ENCODE data around the gene OR4D1.

The OR4D1 gene

DNA sequence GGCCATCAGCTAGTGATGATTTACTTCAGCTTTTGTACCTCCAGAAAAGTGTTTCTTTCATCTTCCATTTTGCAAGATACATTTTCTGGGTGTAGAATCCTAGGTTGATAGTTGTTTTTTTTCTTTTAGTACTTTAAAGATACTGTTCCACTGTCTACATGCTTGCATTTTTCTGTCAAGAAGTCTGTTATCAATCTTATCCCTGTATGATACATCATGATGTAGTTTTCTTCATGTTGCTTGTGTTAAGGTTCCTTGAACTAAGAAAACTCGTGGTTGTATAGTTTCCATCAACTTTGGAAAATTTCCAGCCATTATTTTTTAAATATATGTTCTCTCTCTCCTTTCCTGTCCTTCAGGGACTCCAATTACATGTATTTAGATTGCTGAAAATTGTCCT lies 40.9 kb upstream of the OR4D1 start:
- Histone ChIP-seq H3K9me3 (ENCODE audit: insufficient read depth, low read length, severe bottlenecking) (no peaks in the 10 kb centered on the region), H3K27me3 (ENCODE audit: insufficient read depth, low read length, poor library complexity) (peaks cover 2% of the 10 kb centered on the region), H4K20me1 (ENCODE audit: insufficient read depth, low read length) (no peaks in the 10 kb centered on the region), H3K36me3 (ENCODE audit: insufficient read depth, low read length) (no peaks in the 10 kb centered on the region), H3K9ac (ENCODE audit: low read depth, low read length) (no peak overlapping the region), H3K4me2 (ENCODE audit: insufficient read depth, low read length) (no peak overlapping the region), H3K4me3 (ENCODE audit: low read depth in 1 of 2, low read length in 2 of 2) (no peak overlapping the region), H3K79me2 (ENCODE audit: insufficient read depth, low read length) (no peaks in the 10 kb centered on the region), H2AFZ (ENCODE audit: low read depth, low read length) (no peak overlapping the region), H3K27ac (ENCODE audit: low read length) (no peak overlapping the region), H3K4me1 (ENCODE audit: insufficient read depth, low read length) (no peaks in the 10 kb centered on the region)
- no peak for DNase-seq
- TF ChIP-seq, protein P1, sequence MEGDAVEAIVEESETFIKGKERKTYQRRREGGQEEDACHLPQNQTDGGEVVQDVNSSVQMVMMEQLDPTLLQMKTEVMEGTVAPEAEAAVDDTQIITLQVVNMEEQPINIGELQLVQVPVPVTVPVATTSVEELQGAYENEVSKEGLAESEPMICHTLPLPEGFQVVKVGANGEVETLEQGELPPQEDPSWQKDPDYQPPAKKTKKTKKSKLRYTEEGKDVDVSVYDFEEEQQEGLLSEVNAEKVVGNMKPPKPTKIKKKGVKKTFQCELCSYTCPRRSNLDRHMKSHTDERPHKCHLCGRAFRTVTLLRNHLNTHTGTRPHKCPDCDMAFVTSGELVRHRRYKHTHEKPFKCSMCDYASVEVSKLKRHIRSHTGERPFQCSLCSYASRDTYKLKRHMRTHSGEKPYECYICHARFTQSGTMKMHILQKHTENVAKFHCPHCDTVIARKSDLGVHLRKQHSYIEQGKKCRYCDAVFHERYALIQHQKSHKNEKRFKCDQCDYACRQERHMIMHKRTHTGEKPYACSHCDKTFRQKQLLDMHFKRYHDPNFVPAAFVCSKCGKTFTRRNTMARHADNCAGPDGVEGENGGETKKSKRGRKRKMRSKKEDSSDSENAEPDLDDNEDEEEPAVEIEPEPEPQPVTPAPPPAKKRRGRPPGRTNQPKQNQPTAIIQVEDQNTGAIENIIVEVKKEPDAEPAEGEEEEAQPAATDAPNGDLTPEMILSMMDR (IDR thresholded peaks at IDR 0.05; ENCODE audit: borderline replicate concordance, extremely low read depth, low read length, poor library complexity, severe bottlenecking), result no peak
- no peak for TF ChIP-seq EZH2 (IDR thresholded peaks at IDR 0.05; ENCODE audit: borderline replicate concordance, low read depth, low read length, severe bottlenecking)
- ATAC-seq (ENCODE audit: insufficient read depth, low read depth), result no peak

DNA sequence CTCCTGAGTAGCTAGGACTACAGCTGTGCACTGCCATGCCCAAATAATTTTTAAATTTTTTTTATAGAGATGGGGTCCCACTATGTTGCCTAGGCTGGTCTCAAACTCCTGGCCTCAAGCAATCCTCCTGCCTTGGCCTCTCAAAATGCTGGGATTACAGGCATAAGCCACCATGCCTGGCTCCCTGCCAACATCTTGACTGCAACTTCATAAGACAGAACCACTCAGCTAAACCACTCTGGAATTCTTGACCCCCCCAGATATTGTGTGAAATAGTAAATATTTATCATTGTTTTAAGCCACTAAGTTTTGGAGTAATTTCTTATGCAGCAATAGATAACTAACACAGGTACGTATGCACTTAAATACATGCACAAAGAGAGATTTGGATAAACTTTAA lies 39.0 kb upstream of the OR4D1 start:
- no peak overlapping the region for H2AFZ ChIP-seq (ENCODE audit: low read depth, low read length)
- 0 out of 2 replicates have a peak, but pooled peaks cover 2% of the 10 kb centered on the region for H3K4me1 ChIP-seq (ENCODE audit: insufficient read depth, low read length)
- no peak overlapping the region for H3K27ac ChIP-seq (ENCODE audit: low read length)
- H3K4me3 ChIP-seq (ENCODE audit: low read depth in 1 of 2, low read length in 2 of 2), result no peak overlapping the region
- H3K9me3 ChIP-seq (ENCODE audit: insufficient read depth, low read length, severe bottlenecking), result no peaks in the 10 kb centered on the region
- H3K4me2 ChIP-seq (ENCODE audit: insufficient read depth, low read length), result no peak overlapping the region
- no peak for DNase-seq
- H3K9ac ChIP-seq (ENCODE audit: low read depth, low read length), result no peak overlapping the region
- H3K79me2 ChIP-seq (ENCODE audit: insufficient read depth, low read length), result no peaks in the 10 kb centered on the region
- ATAC-seq (ENCODE audit: insufficient read depth, low read depth), result no peak
- TF ChIP-seq, protein P1 (IDR thresholded peaks at IDR 0.05; ENCODE audit: borderline replicate concordance, extremely low read depth, low read length, poor library complexity, severe bottlenecking), result no peak
- no peak for TF ChIP-seq EZH2 (IDR thresholded peaks at IDR 0.05; ENCODE audit: borderline replicate concordance, low read depth, low read length, severe bottlenecking)
- peaks cover 2% of the 10 kb centered on the region for H3K27me3 ChIP-seq (ENCODE audit: insufficient read depth, low read length, poor library complexity)
- no peaks in the 10 kb centered on the region for H4K20me1 ChIP-seq (ENCODE audit: insufficient read depth, low read length)
- no peaks in the 10 kb centered on the region for H3K36me3 ChIP-seq (ENCODE audit: insufficient read depth, low read length)

DNA sequence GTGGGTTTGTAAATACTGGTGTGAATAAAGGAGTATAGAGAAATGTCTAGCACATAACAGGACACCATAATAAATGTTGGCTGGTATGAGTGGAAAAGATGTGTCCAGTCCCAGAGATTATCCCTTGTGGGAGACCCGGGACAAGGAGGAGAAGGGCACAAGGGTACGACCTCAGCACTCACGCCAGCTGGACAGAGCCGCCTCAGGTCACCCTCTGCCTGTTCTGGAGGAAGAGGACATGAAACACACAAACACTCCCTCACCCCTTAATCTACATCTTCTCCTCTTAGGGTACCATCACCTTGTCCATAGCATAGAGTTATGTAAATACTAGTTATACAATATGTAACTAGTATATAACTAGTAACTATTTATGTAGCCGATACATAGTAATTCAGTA lies 38.2 kb upstream of the OR4D1 start:
- Histone ChIP-seq H2AFZ (ENCODE audit: low read depth, low read length) (no peak overlapping the region), H3K79me2 (ENCODE audit: insufficient read depth, low read length) (no peaks in the 10 kb centered on the region), H3K4me3 (ENCODE audit: low read depth in 1 of 2, low read length in 2 of 2) (no peak overlapping the region), H3K27ac (ENCODE audit: low read length) (no peak overlapping the region), H3K4me2 (ENCODE audit: insufficient read depth, low read length) (no peak overlapping the region), H3K36me3 (ENCODE audit: insufficient read depth, low read length) (no peaks in the 10 kb centered on the region), H4K20me1 (ENCODE audit: insufficient read depth, low read length) (no peaks in the 10 kb centered on the region), H3K9me3 (ENCODE audit: insufficient read depth, low read length, severe bottlenecking) (no peaks in the 10 kb centered on the region), H3K27me3 (ENCODE audit: insufficient read depth, low read length, poor library complexity) (peaks cover 2% of the 10 kb centered on the region), H3K9ac (ENCODE audit: low read depth, low read length) (no peak overlapping the region), H3K4me1 (ENCODE audit: insufficient read depth, low read length) (0 out of 2 replicates have a peak, but pooled peaks cover 2% of the 10 kb centered on the region)
- no peak for DNase-seq
- TF ChIP-seq, protein P1 (IDR thresholded peaks at IDR 0.05; ENCODE audit: borderline replicate concordance, extremely low read depth, low read length, poor library complexity, severe bottlenecking), result no peak
- TF ChIP-seq EZH2 (IDR thresholded peaks at IDR 0.05; ENCODE audit: borderline replicate concordance, low read depth, low read length, severe bottlenecking), result no peak
- ATAC-seq (ENCODE audit: insufficient read depth, low read depth), result no peak

DNA sequence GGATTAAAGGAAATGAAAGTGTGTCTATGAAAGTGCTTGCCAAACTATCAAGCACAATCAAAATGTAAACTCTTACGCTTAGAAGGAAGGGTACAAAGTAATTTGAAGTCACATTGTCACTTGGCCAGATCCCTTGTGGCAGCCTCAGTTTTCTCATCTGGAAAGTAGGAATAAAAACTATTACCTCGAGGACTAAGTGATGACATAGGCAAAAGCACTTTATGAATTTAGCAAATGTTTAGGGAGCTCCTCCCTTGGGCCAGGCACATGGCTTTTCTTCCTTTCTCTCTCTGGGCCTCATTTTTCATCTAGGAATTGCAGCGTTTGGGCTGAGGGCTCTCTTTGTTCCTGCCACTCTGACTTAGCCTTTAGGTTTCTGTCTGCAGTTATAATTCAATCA lies 36.5 kb upstream of the OR4D1 start:
- no peaks in the 10 kb centered on the region for H3K36me3 ChIP-seq (ENCODE audit: insufficient read depth, low read length)
- ATAC-seq (ENCODE audit: insufficient read depth, low read depth), result no peak
- no peak overlapping the region for H3K27ac ChIP-seq (ENCODE audit: low read length)
- H3K9me3 ChIP-seq (ENCODE audit: insufficient read depth, low read length, severe bottlenecking), result no peaks in the 10 kb centered on the region
- peaks cover 5% of the 10 kb centered on the region; the same call in 1 of the 2 replicates for H4K20me1 ChIP-seq (ENCODE audit: insufficient read depth, low read length)
- no peak overlapping the region for H3K9ac ChIP-seq (ENCODE audit: low read depth, low read length)
- H3K4me2 ChIP-seq (ENCODE audit: insufficient read depth, low read length), result no peak overlapping the region
- H3K4me3 ChIP-seq (ENCODE audit: low read depth in 1 of 2, low read length in 2 of 2), result no peak overlapping the region
- no peak for TF ChIP-seq EZH2 (IDR thresholded peaks at IDR 0.05; ENCODE audit: borderline replicate concordance, low read depth, low read length, severe bottlenecking)
- TF ChIP-seq, protein P1 (IDR thresholded peaks at IDR 0.05; ENCODE audit: borderline replicate concordance, extremely low read depth, low read length, poor library complexity, severe bottlenecking), result no peak
- DNase-seq, result no peak
- no peaks in the 10 kb centered on the region for H3K79me2 ChIP-seq (ENCODE audit: insufficient read depth, low read length)
- 0 out of 2 replicates have a peak, but pooled peaks cover 2% of the 10 kb centered on the region for H3K4me1 ChIP-seq (ENCODE audit: insufficient read depth, low read length)
- peaks cover 2% of the 10 kb centered on the region for H3K27me3 ChIP-seq (ENCODE audit: insufficient read depth, low read length, poor library complexity)
- no peak overlapping the region for H2AFZ ChIP-seq (ENCODE audit: low read depth, low read length)
